Vagina (tissue), 2 donors: ENCODE results near the gene COLQ. TPM values are rescaled to one million over a fixed set of nuclear protein-coding genes. Genes with fewer than 3 reads are reported as not detected.

Experiments used
- DNase-seq, 2 donors: peaks; one replicate each; pipeline ENCODE4 v3.0.0-alpha.2; 2017; ENCODE audit errors: extremely low spot score in 2 of 2
- H3K27ac ChIP-seq: fragments of 200-600 bp; sonication (generic); one replicate; pipeline ENCODE4 v1.5.1; 2019
- H3K27me3 ChIP-seq: fragments of 200-600 bp; sonication (generic); one replicate; pipeline ENCODE4 v1.5.1; 2019
- H3K36me3 ChIP-seq, 2 donors: fragments of 200-600 bp; sonication (generic); one replicate each; pipeline ENCODE4 v1.5.1; 2017 to 2019
- H3K4me1 ChIP-seq: fragments of 200-600 bp; sonication (generic); one replicate; pipeline ENCODE4 v1.5.1; 2019
- H3K4me3 ChIP-seq, 2 donors: fragments of 200-600 bp; sonication (generic); 1 replicate in 1 of 2; 2 replicates in 1 of 2; pipeline ENCODE4 v1.5.1; 2016 to 2019
- H3K9me3 ChIP-seq: fragments of 200-600 bp; sonication (generic); one replicate; pipeline ENCODE4 v1.5.1; 2019
- POLR2A ChIP-seq, 2 donors: fragments of 450-650 bp; IDR thresholded peaks; one replicate each; pipeline ENCODE4 v1.6.1; 2017; ENCODE audit warnings: antibody characterized with exemption in 2 of 2, mild to moderate bottlenecking in 2 of 2, moderate library complexity in 2 of 2
- POLR2AphosphoS5 ChIP-seq, 2 donors: sonication (generic); formaldehyde crosslinking; IDR thresholded peaks; one replicate each; pipeline ENCODE4 v1.9.0; 2017; ENCODE audit warnings: antibody characterized with exemption in 2 of 2, mild to moderate bottlenecking in 2 of 2, low read depth in 1 of 2; ENCODE audit not compliant: insufficient read depth in 1 of 2
- intact Hi-C: fragments of 100-400 bp; cut with DNase I; formaldehyde crosslinking; loops from one replicate; pipeline ENCODE4 v1.15.1; 2023
- total RNA-seq: library from RNA; depleted of rRNA; stranded (reverse); fragments of >200 nt; gene quantifications from one replicate; pipeline ENCODE4 v1.2.3, GENCODE V29; 2016
- TF ChIP-seq, protein P1 (sequence below), 3 experiments: fragments of 450-650 bp in 2 of 3; fragments of 200-600 bp in 1 of 3; sonication (generic) in 1 of 3; IDR thresholded peaks; one replicate each; pipeline ENCODE4 v1.5.1; 2017 to 2019; ENCODE audit warnings: antibody characterized with exemption in 3 of 3, mild to moderate bottlenecking in 2 of 3, moderate library complexity in 2 of 3

The COLQ gene
- total RNA-seq, 1 donor from 2014 or later, result 12.8 TPM

DNA sequence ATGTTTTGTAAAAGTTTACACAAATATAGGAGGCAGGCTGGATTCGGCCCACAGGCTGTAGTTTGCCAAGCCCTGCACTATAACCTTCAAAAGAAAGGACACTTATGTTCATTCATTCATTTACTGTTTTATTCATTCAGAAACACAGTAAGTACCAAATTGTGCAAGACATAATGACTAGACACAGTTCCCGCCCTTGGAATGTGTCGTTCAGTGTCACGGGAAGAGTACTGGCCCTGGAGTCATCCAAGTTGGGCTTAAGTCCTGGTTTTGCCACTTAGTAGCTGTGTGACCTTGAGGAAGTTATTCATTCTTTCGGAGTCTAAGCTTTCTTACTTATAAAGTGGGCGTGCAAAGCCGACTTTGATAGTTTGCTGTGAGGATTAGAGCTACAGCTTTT, 22.0 kb downstream of the COLQ start:
- DNase-seq, result no peak
- intact Hi-C loops, result no loop called here
- H3K36me3 ChIP-seq, result no peaks in the 10 kb centered on the region
- no peaks in the 10 kb centered on the region for H3K4me1 ChIP-seq
- TF ChIP-seq POLR2AphosphoS5 (IDR thresholded peaks at IDR 0.05; ENCODE audit: insufficient read depth in 1 of 2, low read depth in 1 of 2) (no peak), POLR2A (IDR thresholded peaks at IDR 0.05) (no peak)
- TF ChIP-seq, protein P1, sequence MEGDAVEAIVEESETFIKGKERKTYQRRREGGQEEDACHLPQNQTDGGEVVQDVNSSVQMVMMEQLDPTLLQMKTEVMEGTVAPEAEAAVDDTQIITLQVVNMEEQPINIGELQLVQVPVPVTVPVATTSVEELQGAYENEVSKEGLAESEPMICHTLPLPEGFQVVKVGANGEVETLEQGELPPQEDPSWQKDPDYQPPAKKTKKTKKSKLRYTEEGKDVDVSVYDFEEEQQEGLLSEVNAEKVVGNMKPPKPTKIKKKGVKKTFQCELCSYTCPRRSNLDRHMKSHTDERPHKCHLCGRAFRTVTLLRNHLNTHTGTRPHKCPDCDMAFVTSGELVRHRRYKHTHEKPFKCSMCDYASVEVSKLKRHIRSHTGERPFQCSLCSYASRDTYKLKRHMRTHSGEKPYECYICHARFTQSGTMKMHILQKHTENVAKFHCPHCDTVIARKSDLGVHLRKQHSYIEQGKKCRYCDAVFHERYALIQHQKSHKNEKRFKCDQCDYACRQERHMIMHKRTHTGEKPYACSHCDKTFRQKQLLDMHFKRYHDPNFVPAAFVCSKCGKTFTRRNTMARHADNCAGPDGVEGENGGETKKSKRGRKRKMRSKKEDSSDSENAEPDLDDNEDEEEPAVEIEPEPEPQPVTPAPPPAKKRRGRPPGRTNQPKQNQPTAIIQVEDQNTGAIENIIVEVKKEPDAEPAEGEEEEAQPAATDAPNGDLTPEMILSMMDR (IDR thresholded peaks at IDR 0.05), result no peak
- no peaks in the 10 kb centered on the region for H3K27me3 ChIP-seq
- no peak overlapping the region for H3K27ac ChIP-seq
- no peaks in the 10 kb centered on the region for H3K9me3 ChIP-seq
- H3K4me3 ChIP-seq, result no peak overlapping the region

DNA sequence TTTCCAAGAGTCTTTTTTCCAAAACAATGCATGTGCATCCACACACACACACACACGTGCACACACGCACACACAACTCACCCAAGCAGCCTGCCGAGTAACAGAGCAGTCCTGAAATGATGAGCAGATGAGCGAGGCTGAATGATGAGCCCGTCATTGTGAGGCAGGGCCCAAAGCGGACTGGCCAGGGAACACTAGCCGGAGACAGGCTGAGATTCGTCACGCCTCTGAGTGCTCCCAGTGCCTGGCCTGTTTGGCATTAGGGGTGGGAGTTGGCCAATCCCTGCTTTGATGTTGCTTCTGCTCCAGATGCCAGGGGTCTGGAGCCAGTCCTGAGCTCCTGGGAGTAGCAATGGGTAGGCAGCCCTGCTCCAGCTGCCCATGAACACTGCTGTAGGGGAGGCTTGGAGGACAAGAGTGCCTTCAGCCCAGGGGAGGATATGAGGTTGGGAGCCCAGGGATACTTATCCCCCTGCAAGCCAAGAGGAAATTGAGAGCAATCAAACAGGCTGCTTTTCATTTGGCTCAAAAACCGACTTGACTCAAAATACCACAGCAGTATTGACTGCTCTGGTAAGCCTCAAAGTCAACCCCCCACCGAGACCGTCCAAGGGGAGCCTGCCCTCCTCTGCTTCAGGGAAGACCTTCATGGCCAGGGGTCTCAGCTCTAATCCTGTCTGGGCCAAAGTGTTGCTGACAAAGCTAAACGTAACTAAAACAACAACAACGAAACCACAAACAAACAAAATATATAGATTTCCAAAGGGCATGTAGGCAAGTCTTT, 22.9 kb downstream of the COLQ start:
- TF ChIP-seq, protein P1 (IDR thresholded peaks at IDR 0.05), result no peak
- TF ChIP-seq POLR2A (IDR thresholded peaks at IDR 0.05), result no peak
- TF ChIP-seq POLR2AphosphoS5 (IDR thresholded peaks at IDR 0.05; ENCODE audit: insufficient read depth in 1 of 2, low read depth in 1 of 2), result no peak
- no peak for DNase-seq
- intact Hi-C loops, result no loop called here
- Histone ChIP-seq H3K27me3 (no peaks in the 10 kb centered on the region), H3K27ac (no peak overlapping the region), H3K4me1 (no peaks in the 10 kb centered on the region), H3K36me3 (no peaks in the 10 kb centered on the region), H3K4me3 (no peak overlapping the region), H3K9me3 (no peaks in the 10 kb centered on the region)

DNA sequence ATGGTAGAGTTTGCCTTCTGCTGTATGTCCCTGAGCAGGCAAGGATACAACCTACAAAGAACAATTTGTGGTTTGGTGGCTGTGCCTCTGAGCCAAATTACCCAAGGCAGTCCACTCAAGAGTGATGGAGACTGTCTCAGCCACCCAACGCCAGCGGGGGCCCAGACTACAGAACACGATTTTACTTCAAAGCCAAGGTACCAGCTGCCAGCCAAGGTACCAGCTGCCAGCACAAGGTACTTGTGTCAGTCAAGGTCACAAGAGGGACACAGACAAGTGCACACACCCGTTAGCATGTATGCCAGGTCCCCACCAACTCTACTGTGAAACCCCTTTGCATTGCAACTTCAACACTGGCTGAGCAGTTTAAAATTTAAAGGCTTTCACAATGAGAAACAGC, 23.5 kb downstream of the COLQ start:
- H3K27me3 ChIP-seq, result no peaks in the 10 kb centered on the region
- DNase-seq, result no peak
- TF ChIP-seq POLR2AphosphoS5 (IDR thresholded peaks at IDR 0.05; ENCODE audit: insufficient read depth in 1 of 2, low read depth in 1 of 2), result no peak
- TF ChIP-seq POLR2A (IDR thresholded peaks at IDR 0.05), result no peak
- TF ChIP-seq, protein P1 (IDR thresholded peaks at IDR 0.05), result no peak
- no peaks in the 10 kb centered on the region for H3K9me3 ChIP-seq
- H3K36me3 ChIP-seq, result no peaks in the 10 kb centered on the region
- intact Hi-C loops, result no loop called here
- no peak overlapping the region for H3K27ac ChIP-seq
- H3K4me3 ChIP-seq, result no peak overlapping the region
- no peaks in the 10 kb centered on the region for H3K4me1 ChIP-seq

DNA sequence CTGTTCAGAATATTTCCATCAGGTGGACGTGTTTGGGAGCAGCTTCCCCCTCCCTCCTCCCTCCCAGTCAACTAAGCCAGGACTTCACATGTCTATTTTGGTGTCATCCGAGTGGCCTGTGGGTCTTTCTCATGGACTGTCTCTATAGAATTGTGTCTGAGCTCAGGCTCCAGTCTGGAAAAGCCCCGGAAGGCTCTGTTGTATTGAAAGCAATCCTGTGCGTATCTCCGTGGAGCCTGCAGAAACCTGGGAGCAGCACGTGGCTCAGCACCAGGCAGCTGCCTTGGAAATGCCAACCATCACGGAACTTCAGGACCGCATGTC, 25.2 kb downstream of the COLQ start:
- H3K36me3 ChIP-seq, result no peaks in the 10 kb centered on the region
- H3K4me1 ChIP-seq, result no peaks in the 10 kb centered on the region
- TF ChIP-seq POLR2AphosphoS5 (IDR thresholded peaks at IDR 0.05; ENCODE audit: insufficient read depth in 1 of 2, low read depth in 1 of 2) (no peak), POLR2A (IDR thresholded peaks at IDR 0.05) (no peak)
- TF ChIP-seq, protein P1 (IDR thresholded peaks at IDR 0.05), result no peak
- H3K27me3 ChIP-seq, result no peaks in the 10 kb centered on the region
- no peak overlapping the region for H3K27ac ChIP-seq
- no peak overlapping the region for H3K4me3 ChIP-seq
- DNase-seq, result no peak
- intact Hi-C loops, result no loop called here
- no peaks in the 10 kb centered on the region for H3K9me3 ChIP-seq
